ENCODE results near the gene NFATC1. TPM values are rescaled to one million over a fixed set of nuclear protein-coding genes. Genes with fewer than 3 reads are reported as not detected.

The NFATC1 gene
- total and polyA plus RNA-seq, 3 experiments from 2014 or later = 36.7 to 46.7 (median 45.9) TPM

DNA sequence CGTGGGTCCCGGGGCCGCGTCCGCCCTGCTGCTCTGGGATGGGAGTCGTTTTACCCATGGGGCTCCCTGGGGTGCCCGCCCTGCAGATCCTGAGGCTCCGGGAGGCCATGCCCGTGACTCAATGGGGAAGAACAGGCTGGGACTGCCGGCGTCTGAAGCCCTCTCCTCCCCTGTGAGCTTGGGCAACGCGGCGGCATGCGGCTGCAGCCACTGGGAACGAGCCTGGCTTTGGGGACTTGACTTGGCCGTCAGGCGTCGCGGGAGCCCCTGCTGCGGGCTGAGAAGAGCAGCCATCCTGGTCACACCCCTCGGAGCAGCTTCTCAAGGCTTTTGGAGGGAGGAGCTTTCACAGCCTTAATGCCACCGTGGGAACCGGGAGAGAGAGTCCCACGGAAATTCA, 157.0 kb downstream of the NFATC1 start:
- DNase-seq = no peak
- Histone ChIP-seq H3K27ac (ENCODE audit: low read depth, low read length) (no peak overlapping the region), H3K4me1 (ENCODE audit: insufficient read depth, low read length) (no peaks in the 10 kb centered on the region), H3K4me3 (ENCODE audit: low read length) (no peak overlapping the region), H3K9me3 (ENCODE audit: low read length) (no peaks in the 10 kb centered on the region), H3K27me3 (ENCODE audit: insufficient read depth, low read length, poor library complexity, severe bottlenecking) (no peaks in the 10 kb centered on the region), H3K36me3 (ENCODE audit: insufficient read depth, low read length) (no peaks in the 10 kb centered on the region)
- no peaks in the 10 kb centered on the region for H3K36me3 Mint-ChIP-seq
- ChIA-PET POLR2A (no interaction called here), CTCF (no interaction called here)
- no peak overlapping the region for H3K4me3 Mint-ChIP-seq
- no peaks in the 10 kb centered on the region for H3K4me1 Mint-ChIP-seq
- H3K9me3 Mint-ChIP-seq = no peaks in the 10 kb centered on the region
- no peaks in the 10 kb centered on the region for H3K27me3 Mint-ChIP-seq
- H3K27ac Mint-ChIP-seq = no peak overlapping the region

DNA sequence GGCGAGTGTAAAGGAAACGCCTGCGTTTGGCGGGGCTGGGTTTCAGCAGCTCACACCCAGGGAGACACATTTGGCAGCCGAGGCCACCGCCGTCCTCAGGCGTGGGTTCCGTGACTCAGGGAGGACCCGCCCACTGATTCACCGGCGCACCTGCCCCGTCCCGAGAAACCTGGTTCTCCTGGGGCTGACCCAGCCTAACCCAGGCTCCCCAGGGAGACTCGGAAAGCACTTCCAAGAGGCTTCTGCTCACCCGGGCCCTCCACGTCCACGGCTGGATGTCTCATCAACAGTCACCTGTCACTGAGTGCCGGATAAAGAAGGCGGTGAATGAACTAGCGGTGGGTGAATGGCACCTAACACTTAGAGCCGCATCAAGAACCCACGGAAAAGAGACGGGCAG, 157.4 kb downstream of the NFATC1 start:
- no peaks in the 10 kb centered on the region for H3K9me3 Mint-ChIP-seq
- H3K36me3 Mint-ChIP-seq = no peaks in the 10 kb centered on the region
- no peak overlapping the region for H3K4me3 ChIP-seq (ENCODE audit: low read length)
- no peaks in the 10 kb centered on the region for H3K4me1 Mint-ChIP-seq
- H3K4me1 ChIP-seq (ENCODE audit: insufficient read depth, low read length) = no peaks in the 10 kb centered on the region
- DNase-seq = no peak
- no peaks in the 10 kb centered on the region for H3K9me3 ChIP-seq (ENCODE audit: low read length)
- H3K27me3 Mint-ChIP-seq = no peaks in the 10 kb centered on the region
- CTCF ChIA-PET = no interaction called here
- H3K27ac ChIP-seq (ENCODE audit: low read depth, low read length) = no peak overlapping the region
- no peak overlapping the region for H3K4me3 Mint-ChIP-seq
- no peaks in the 10 kb centered on the region for H3K36me3 ChIP-seq (ENCODE audit: insufficient read depth, low read length)
- POLR2A ChIA-PET = no interaction called here
- no peak overlapping the region for H3K27ac Mint-ChIP-seq
- H3K27me3 ChIP-seq (ENCODE audit: insufficient read depth, low read length, poor library complexity, severe bottlenecking) = no peaks in the 10 kb centered on the region

DNA sequence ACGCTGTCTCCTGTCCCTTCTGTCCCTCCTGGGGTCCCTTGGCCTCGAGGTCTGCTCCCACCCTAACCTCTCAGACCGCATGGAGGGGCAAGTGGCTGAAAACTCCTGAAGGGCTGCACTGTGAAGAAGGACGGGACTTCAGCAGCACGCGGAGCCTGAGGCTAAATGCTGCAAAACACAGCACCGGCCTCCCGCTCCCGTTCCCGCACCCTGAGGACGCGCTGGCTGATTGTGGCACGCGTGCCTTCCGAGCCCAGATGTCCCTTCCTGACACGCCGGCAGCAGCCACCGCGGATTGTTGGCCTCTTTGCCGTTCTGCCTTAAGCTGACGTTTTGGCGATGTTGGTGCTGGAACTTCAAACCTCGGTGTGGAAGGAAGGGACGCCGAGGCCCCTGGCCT, 158.0 kb downstream of the NFATC1 start:
- ChIA-PET CTCF (no interaction called here), POLR2A (no interaction called here)
- Histone ChIP-seq H3K4me1 (ENCODE audit: insufficient read depth, low read length) (no peaks in the 10 kb centered on the region), H3K9me3 (ENCODE audit: low read length) (no peaks in the 10 kb centered on the region), H3K27ac (ENCODE audit: low read depth, low read length) (no peak overlapping the region), H3K36me3 (ENCODE audit: insufficient read depth, low read length) (no peaks in the 10 kb centered on the region), H3K4me3 (ENCODE audit: low read length) (no peak overlapping the region), H3K27me3 (ENCODE audit: insufficient read depth, low read length, poor library complexity, severe bottlenecking) (no peaks in the 10 kb centered on the region)
- Mint-ChIP-seq H3K27me3 (no peaks in the 10 kb centered on the region), H3K27ac (no peak overlapping the region), H3K9me3 (no peaks in the 10 kb centered on the region), H3K36me3 (no peaks in the 10 kb centered on the region), H3K4me3 (no peak overlapping the region), H3K4me1 (no peaks in the 10 kb centered on the region)
- DNase-seq = no peak

DNA sequence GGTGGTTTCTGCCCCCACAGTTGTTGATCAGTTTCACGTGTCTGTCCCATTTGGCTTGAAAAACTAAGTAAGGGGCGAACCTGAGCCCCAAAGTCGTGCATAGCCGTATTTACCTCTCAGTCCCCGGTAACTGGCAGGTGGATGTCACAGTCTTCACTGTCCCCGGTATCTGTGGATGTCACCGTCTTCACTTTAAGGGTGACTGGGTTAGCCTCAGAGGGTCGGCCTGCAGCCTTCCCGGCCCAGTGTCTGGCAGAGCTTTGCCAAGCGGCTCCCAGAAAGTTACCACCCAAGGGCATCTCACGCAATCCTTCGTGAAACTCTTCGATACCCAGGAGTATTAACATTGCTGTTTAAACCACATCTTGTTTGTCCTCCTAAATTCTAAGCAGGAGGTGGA, 158.6 kb downstream of the NFATC1 start:
- Mint-ChIP-seq H3K36me3 (no peaks in the 10 kb centered on the region), H3K9me3 (peaks cover 0 to 2% (median 0%) of the 10 kb centered on the region in 5 donors), H3K27ac (no peak overlapping the region), H3K27me3 (no peaks in the 10 kb centered on the region), H3K4me1 (no peaks in the 10 kb centered on the region), H3K4me3 (no peak overlapping the region)
- ChIA-PET CTCF (no interaction called here), POLR2A (no interaction called here)
- Histone ChIP-seq H3K27ac (ENCODE audit: low read depth, low read length) (no peak overlapping the region), H3K4me3 (ENCODE audit: low read length) (no peak overlapping the region), H3K9me3 (ENCODE audit: low read length) (no peaks in the 10 kb centered on the region), H3K27me3 (ENCODE audit: insufficient read depth, low read length, poor library complexity, severe bottlenecking) (no peaks in the 10 kb centered on the region), H3K4me1 (ENCODE audit: insufficient read depth, low read length) (no peaks in the 10 kb centered on the region), H3K36me3 (ENCODE audit: insufficient read depth, low read length) (no peaks in the 10 kb centered on the region)
- no peak for DNase-seq

DNA sequence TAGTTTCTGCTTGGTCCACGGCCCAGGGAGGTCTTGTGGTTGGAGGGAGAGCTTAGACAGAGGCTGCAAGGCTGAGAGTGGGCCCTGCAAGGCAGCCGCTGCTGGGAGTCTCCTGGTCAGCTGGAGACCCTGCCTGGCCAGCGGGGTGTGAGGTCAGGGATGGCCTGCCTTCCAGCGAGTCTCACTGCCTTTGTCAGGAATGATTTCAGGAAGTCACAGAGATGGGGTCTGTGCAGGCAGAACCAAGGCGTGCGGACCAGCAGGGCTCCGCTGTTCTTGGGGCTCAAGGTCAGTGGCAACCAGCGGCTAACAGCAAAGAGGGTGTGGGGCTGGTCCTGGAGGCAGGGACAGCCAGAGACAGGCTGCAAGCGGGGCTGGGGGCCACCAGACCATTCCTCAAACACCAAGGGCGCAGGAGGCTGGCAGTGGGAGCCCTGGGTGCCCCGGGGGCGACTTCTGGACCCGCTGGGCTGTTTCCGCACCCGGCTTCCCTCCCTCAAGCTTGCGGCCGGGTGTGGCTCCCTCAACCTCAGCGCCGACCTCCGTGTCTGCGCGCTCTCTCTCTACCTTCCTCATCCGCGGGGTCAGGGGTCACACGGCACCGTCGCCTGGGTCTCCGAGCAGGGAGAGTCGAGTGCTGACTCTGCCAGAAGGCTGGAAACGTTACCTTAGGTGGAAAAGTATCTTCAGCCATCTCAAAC, 159.4 kb downstream of the NFATC1 start:
- Histone ChIP-seq H3K9me3 (ENCODE audit: low read length) (no peaks in the 10 kb centered on the region), H3K36me3 (ENCODE audit: insufficient read depth, low read length) (no peaks in the 10 kb centered on the region), H3K4me1 (ENCODE audit: insufficient read depth, low read length) (no peaks in the 10 kb centered on the region), H3K4me3 (ENCODE audit: low read length) (no peak overlapping the region), H3K27ac (ENCODE audit: low read depth, low read length) (no peak overlapping the region), H3K27me3 (ENCODE audit: insufficient read depth, low read length, poor library complexity, severe bottlenecking) (no peaks in the 10 kb centered on the region)
- Mint-ChIP-seq H3K36me3 (no peaks in the 10 kb centered on the region), H3K4me1 (no peaks in the 10 kb centered on the region), H3K27me3 (no peaks in the 10 kb centered on the region), H3K9me3 (peaks cover 0 to 2% (median 0%) of the 10 kb centered on the region in 5 donors), H3K4me3 (no peak overlapping the region), H3K27ac (no peak overlapping the region)
- ChIA-PET POLR2A (no interaction called here), CTCF (no interaction called here)
- DNase-seq = no peak

DNA sequence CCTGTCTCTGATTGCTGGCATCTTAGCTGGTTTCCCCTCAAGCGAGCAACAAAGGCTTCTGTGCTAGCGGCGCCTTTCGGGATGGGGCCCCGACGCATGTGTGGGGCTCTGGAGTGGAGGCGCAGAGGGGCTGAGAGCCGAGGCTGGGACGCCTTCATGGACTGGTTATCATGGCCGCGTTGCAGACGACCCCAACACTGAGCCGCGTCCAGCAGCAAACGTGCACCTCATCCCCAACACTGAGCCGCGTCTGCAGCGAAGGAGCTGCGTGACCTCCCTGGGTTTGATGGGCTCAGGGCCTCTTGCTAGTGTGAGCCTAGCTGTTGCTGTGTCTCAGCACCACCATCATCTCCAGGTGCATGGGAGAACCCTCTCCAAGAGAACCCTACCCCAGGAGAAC, 160.2 kb downstream of the NFATC1 start:
- Mint-ChIP-seq H3K36me3 (no peaks in the 10 kb centered on the region), H3K4me3 (no peak overlapping the region), H3K27me3 (no peaks in the 10 kb centered on the region), H3K4me1 (no peaks in the 10 kb centered on the region), H3K9me3 (peaks cover 0 to 2% (median 0%) of the 10 kb centered on the region in 5 donors), H3K27ac (no peak overlapping the region)
- Histone ChIP-seq H3K4me3 (ENCODE audit: low read length) (no peak overlapping the region), H3K27me3 (ENCODE audit: insufficient read depth, low read length, poor library complexity, severe bottlenecking) (no peaks in the 10 kb centered on the region), H3K9me3 (ENCODE audit: low read length) (no peaks in the 10 kb centered on the region), H3K4me1 (ENCODE audit: insufficient read depth, low read length) (no peaks in the 10 kb centered on the region), H3K27ac (ENCODE audit: low read depth, low read length) (no peak overlapping the region), H3K36me3 (ENCODE audit: insufficient read depth, low read length) (no peaks in the 10 kb centered on the region)
- POLR2A ChIA-PET = no interaction called here
- DNase-seq = no peak
- CTCF ChIA-PET = no interaction called here

DNA sequence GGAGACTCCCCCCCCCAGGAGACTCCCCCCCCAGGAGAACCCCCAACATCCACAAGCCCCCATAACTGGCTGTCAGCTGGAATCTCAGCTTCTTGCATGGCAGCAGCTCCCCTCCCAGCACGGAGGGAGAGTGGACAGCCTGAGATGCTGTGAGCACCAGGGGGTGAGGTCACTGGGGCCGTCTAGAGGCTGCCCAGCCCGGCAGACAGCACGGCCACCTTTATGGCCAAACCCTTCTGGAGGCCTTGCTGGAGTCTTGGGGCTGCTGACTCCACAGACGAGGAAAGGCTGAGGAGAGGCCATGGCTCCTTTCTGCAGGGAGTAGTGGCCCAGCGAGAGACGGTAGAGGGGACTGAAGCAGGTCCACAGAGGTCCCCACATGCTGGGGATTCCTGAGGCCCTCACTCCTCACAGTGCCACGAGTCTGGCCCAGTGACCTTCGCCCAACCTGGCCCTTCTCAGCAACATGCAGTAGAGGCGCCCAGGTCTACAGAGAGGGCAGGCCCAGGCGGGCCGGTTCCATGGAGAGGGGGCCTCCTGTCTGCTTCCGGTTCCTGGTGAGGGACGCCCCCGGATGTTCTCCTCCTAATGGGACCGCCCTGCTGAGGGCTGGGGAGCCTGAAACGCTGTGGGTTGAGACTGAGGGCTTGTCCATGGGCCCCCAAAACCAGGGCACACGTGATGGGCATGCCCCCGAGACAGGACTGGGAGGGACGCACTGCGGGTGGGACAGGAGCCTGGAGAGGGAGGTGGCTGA, 161.3 kb downstream of the NFATC1 start:
- POLR2A ChIA-PET = no interaction called here
- H3K9me3 Mint-ChIP-seq = peaks cover 0 to 2% (median 0%) of the 10 kb centered on the region in 5 donors

DNA sequence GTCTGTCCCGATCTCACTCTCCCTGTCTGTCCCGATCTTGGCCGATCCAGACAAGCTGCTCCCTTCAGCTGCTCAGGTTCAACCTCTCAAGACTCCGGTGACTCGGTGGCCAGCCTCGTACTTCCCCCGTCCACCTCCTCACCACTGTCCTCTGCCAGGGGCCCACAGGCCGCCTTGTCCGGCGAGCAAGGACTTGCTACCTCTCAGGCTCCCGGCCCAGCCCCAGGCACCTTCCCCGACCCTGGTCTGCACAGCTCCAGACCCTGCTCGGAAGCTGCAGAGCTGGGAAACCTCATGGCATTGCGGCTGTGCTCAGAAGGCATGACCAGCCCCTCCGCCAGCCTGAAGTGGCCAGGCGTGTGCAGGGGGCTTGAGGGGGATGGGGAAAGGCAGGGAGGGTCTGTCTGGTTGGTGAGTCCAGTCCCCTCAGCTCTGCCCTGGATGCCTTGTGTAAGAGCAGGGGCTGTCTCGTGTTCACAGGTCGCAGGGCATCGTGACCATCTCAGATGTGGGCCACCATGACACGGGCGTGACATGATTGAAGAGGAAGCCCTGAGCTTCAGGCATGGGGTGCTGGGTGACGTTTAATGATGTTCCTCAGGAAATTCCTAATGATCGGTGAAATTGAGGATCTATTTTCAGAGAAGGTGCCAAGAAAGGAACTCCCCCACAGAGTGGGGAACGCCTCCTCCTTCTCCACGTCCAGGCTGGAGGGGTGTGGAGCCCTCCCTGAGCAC, 162.6 kb downstream of the NFATC1 start:
- H3K27me3 Mint-ChIP-seq = no peaks in the 10 kb centered on the region
- CTCF ChIA-PET = no interaction called here

More for the DNA sequence above, 161.3 kb downstream of the NFATC1 start:
- Histone ChIP-seq H3K36me3 (ENCODE audit: insufficient read depth, low read length) (no peaks in the 10 kb centered on the region), H3K9me3 (ENCODE audit: low read length) (no peaks in the 10 kb centered on the region), H3K4me3 (ENCODE audit: low read length) (no peak overlapping the region), H3K4me1 (ENCODE audit: insufficient read depth, low read length) (no peaks in the 10 kb centered on the region), H3K27me3 (ENCODE audit: insufficient read depth, low read length, poor library complexity, severe bottlenecking) (no peaks in the 10 kb centered on the region), H3K27ac (ENCODE audit: low read depth, low read length) (no peak overlapping the region)
- Mint-ChIP-seq H3K36me3 (no peaks in the 10 kb centered on the region), H3K27ac (no peak overlapping the region), H3K4me1 (no peaks in the 10 kb centered on the region), H3K27me3 (no peaks in the 10 kb centered on the region), H3K4me3 (no peak overlapping the region)
- no peak for DNase-seq
- CTCF ChIA-PET = no interaction called here

More for the DNA sequence above, 162.6 kb downstream of the NFATC1 start:
- no peak for DNase-seq
- no peaks in the 10 kb centered on the region for H3K36me3 ChIP-seq (ENCODE audit: insufficient read depth, low read length)
- peaks cover 0 to 2% (median 0%) of the 10 kb centered on the region in 5 donors for H3K9me3 Mint-ChIP-seq
- H3K4me3 Mint-ChIP-seq = no peak overlapping the region
- no peak overlapping the region for H3K4me3 ChIP-seq (ENCODE audit: low read length)
- H3K9me3 ChIP-seq (ENCODE audit: low read length) = no peaks in the 10 kb centered on the region
- no peak overlapping the region for H3K27ac Mint-ChIP-seq
- H3K4me1 Mint-ChIP-seq = no peaks in the 10 kb centered on the region
- POLR2A ChIA-PET = no interaction called here
- no peaks in the 10 kb centered on the region for H3K4me1 ChIP-seq (ENCODE audit: insufficient read depth, low read length)
- no peak overlapping the region for H3K27ac ChIP-seq (ENCODE audit: low read depth, low read length)
- H3K36me3 Mint-ChIP-seq = no peaks in the 10 kb centered on the region
- no peaks in the 10 kb centered on the region for H3K27me3 ChIP-seq (ENCODE audit: insufficient read depth, low read length, poor library complexity, severe bottlenecking)

Measured in CD8-positive, alpha-beta memory T cell (primary cell).